GM23248 (cell line): ENCODE measurements around the gene ACBD5.

Experiments
- EZH2 ChIP-seq: fragments of 200-600 bp; sonication (generic); IDR thresholded peaks from 2 replicates; pipeline ENCODE4 v1.6.1; 2018; ENCODE audit warnings: antibody characterized with exemption, mild to moderate bottlenecking; ENCODE audit not compliant: insufficient read depth, poor library complexity, severe bottlenecking
- EZH2phosphoT487 ChIP-seq: fragments of 200-600 bp; sonication (generic); IDR thresholded peaks from 2 replicates; pipeline ENCODE4 v1.6.1; 2018; ENCODE audit warnings: antibody characterized with exemption, moderate library complexity, mild to moderate bottlenecking, low read depth; ENCODE audit not compliant: insufficient read depth

DNA sequence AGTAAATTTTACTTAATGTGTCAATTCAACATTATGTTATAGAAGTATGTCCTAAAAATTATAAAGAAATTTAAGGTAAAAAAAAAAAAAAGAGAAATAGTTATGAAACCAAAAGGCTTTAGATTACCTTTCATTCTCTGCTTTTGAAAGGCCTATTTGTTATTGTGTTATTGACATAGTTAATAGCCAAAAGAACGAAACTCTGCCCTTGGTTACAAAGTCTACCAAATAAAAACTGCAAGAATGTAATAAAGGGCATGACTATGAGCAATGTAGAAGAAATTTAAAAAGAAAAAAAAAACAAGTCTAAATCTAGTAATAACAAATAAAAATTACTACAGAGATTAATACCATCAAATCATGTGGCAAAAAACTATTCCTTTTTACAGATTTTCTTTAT, 10.6 kb downstream of the ACBD5 start:
- TF ChIP-seq EZH2, result no peak
- TF ChIP-seq EZH2phosphoT487, result no peak
